OCI-LY1 (cell line): ENCODE results near the gene COX6A2.

Source experiments
- EZH2 ChIP-seq: fragments of 200-600 bp; sonication (generic), shearing (Covaris generic); IDR thresholded peaks from 2 replicates; pipeline ENCODE4 v1.8.0; 2017; ENCODE audit warnings: borderline replicate concordance, mixed run types, mild to moderate bottlenecking, antibody characterized with exemption, low read length, moderate library complexity, mixed read lengths
- TF ChIP-seq, protein P1 (sequence below): fragments of 200-600 bp; sonication (generic), shearing (Covaris generic); IDR thresholded peaks from 2 replicates; pipeline ENCODE4 v1.5.1; 2017; ENCODE audit warnings: mild to moderate bottlenecking, antibody characterized with exemption, low read length, moderate library complexity, mixed read lengths

DNA sequence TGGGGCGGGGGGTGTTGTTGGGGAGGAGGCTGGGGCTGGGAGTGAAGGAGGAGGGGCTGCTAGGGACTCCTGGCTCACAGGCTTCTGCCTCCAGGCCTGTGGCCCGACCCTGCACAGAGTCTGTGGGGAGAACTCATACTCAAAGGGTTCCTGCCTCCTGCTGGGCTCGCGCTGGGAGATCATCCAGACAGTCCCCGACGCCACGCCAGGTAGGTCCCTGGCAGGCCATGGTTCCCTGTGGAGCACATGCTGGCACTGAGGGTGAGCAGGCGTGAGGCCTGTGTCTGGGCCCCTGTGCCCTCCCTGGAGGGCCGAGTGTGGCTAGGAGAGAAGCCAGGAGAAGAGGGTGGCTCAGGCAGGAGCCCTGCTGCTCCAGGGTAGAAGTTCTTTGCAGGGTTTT is 30.5 kb downstream of the COX6A2 start:
- TF ChIP-seq, protein P1, sequence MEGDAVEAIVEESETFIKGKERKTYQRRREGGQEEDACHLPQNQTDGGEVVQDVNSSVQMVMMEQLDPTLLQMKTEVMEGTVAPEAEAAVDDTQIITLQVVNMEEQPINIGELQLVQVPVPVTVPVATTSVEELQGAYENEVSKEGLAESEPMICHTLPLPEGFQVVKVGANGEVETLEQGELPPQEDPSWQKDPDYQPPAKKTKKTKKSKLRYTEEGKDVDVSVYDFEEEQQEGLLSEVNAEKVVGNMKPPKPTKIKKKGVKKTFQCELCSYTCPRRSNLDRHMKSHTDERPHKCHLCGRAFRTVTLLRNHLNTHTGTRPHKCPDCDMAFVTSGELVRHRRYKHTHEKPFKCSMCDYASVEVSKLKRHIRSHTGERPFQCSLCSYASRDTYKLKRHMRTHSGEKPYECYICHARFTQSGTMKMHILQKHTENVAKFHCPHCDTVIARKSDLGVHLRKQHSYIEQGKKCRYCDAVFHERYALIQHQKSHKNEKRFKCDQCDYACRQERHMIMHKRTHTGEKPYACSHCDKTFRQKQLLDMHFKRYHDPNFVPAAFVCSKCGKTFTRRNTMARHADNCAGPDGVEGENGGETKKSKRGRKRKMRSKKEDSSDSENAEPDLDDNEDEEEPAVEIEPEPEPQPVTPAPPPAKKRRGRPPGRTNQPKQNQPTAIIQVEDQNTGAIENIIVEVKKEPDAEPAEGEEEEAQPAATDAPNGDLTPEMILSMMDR = no peak
- TF ChIP-seq EZH2 = no peak
